Transverse colon (tissue), 4 donors: Measurements from ENCODE around the gene MEG3.

ENCODE experiments used
- CTCF ChIP-seq, 5 experiments: fragments of 200-600 bp in 3 of 5; fragments of 450-650 bp in 2 of 5; sonication (generic) in 3 of 5; IDR thresholded peaks; 1 replicate in 2 of 5; 2 replicates in 3 of 5; pipeline ENCODE4 v1.5.1; 2016 to 2017; ENCODE audit warnings: antibody characterized with exemption in 5 of 5, inconsistent platforms in 3 of 5, mild to moderate bottlenecking in 2 of 5, moderate library complexity in 1 of 5
- EP300 ChIP-seq: sonication (generic); formaldehyde crosslinking; IDR thresholded peaks from one replicate; pipeline ENCODE4 v1.6.1; 2017; ENCODE audit warnings: antibody characterized with exemption, low read depth
- POLR2A ChIP-seq: fragments of 450-650 bp; IDR thresholded peaks from one replicate; pipeline ENCODE4 v1.6.1; 2016; ENCODE audit warnings: antibody characterized with exemption, mild to moderate bottlenecking, moderate library complexity
- POLR2AphosphoS5 ChIP-seq, 3 donors: sonication (generic); formaldehyde crosslinking; IDR thresholded peaks; one replicate each; pipeline ENCODE4 v1.6.1; 2016; ENCODE audit warnings: antibody characterized with exemption in 3 of 3

- TF ChIP-seq CTCF (IDR thresholded peaks at IDR 0.05) (no peak), EP300 (no peak), POLR2AphosphoS5 (IDR thresholded peaks at IDR 0.05) (no peak), POLR2A (no peak)
Measured at GRCh38 chr14:100898465-100898864, 72.5 kb downstream of the MEG3 start.
